Prostate gland (tissue), 2 donors: ENCODE measurements around the gene TTC34. TPM values are rescaled to one million over a fixed set of nuclear protein-coding genes. Genes with fewer than 3 reads are reported as not detected.

Experiments
- DNase-seq: peaks from one replicate; pipeline ENCODE4 v3.0.0-alpha.2; 2019; ENCODE audit warnings: low spot score
- H3K27ac ChIP-seq, 2 donors: fragments of 200-600 bp; sonication (generic); 2 replicates each; pipeline ENCODE4 v1.5.1; 2017 to 2019
- H3K27me3 ChIP-seq: fragments of 200-600 bp; sonication (generic); replicated peaks from 2 replicates; pipeline ENCODE4 v1.5.1; 2019; ENCODE audit not compliant: insufficient read depth
- H3K36me3 ChIP-seq, 2 donors: fragments of 200-600 bp; sonication (generic); 1 replicate in 1 of 2; 2 replicates in 1 of 2; pipeline versions ENCODE4 v1.5.1 to v1.8.1; 2017 to 2019
- H3K4me1 ChIP-seq: fragments of 200-600 bp; sonication (generic); replicated peaks from 2 replicates; pipeline ENCODE4 v1.5.1; 2019
- H3K4me3 ChIP-seq, 2 donors: fragments of 200-600 bp; sonication (generic); 2 replicates each; pipeline ENCODE4 v1.5.1; 2017 to 2019
- H3K9me3 ChIP-seq: fragments of 200-600 bp; sonication (generic); 2 replicates; pipeline ENCODE4 v1.5.1; 2017
- CTCF ChIP-seq, 4 experiments: fragments of 200-600 bp in 2 of 4; fragments of 450-650 bp in 2 of 4; sonication (generic) in 2 of 4; IDR thresholded peaks; 1 replicate in 3 of 4; 2 replicates in 1 of 4; pipeline ENCODE4 v1.5.1; 2016 to 2019; ENCODE audit warnings: antibody characterized with exemption in 4 of 4, mild to moderate bottlenecking in 2 of 4, moderate library complexity in 2 of 4
- POLR2A ChIP-seq: fragments of 450-650 bp; IDR thresholded peaks from one replicate; pipeline ENCODE4 v1.6.1; 2016; ENCODE audit warnings: antibody characterized with exemption, mild to moderate bottlenecking
- POLR2AphosphoS5 ChIP-seq: sonication (generic); formaldehyde crosslinking; IDR thresholded peaks from one replicate; pipeline ENCODE4 v1.6.1; 2017; ENCODE audit warnings: antibody characterized with exemption
- WGBS: methylation state at CpG from one replicate; pipeline ENCODE4 v1.1.5; 2018; 5-methylcytosine and 5-hydroxymethylcytosine counted together
- intact Hi-C: fragments of 100-400 bp; cut with DNase I; formaldehyde crosslinking; loops from one replicate; pipeline ENCODE4 v1.14.2; 2022
- total RNA-seq, 2 donors: library from RNA; depleted of rRNA; stranded (reverse); fragments of >200 nt; gene quantifications; one replicate each; pipeline ENCODE4 v1.1.0, GENCODE V29; 2016

The TTC34 gene
- total RNA-seq, 2 donors from 2014 or later = 0.32 to 1.2 TPM

- H3K4me3 ChIP-seq = no peak overlapping the region
- H3K36me3 ChIP-seq = no peaks in the 10 kb centered on the region
- intact Hi-C loops = no loop called here
- peaks cover 6% of the 10 kb centered on the region for H3K27me3 ChIP-seq
- H3K27ac ChIP-seq = no peak overlapping the region
- no peak for TF ChIP-seq CTCF (IDR thresholded peaks at IDR 0.05)
- TF ChIP-seq POLR2A = no peak
- no peak for TF ChIP-seq POLR2AphosphoS5
- 83% methylated on average over 10 of the region's 10 CpGs for WGBS
- H3K4me1 ChIP-seq = no peaks in the 10 kb centered on the region
- no peaks in the 10 kb centered on the region for H3K9me3 ChIP-seq
- no peak for DNase-seq
These were observed 34.2 kb upstream of the TTC34 start for GRCh38 chr1:2835650-2836159.

GRCh38 chr1:2834741-2835564 is 33.5 kb upstream of the TTC34 start:
- intact Hi-C loops = no loop called here
- Histone ChIP-seq H3K4me3 (no peak overlapping the region), H3K4me1 (no peaks in the 10 kb centered on the region), H3K36me3 (no peaks in the 10 kb centered on the region), H3K9me3 (no peaks in the 10 kb centered on the region), H3K27ac (no peak overlapping the region), H3K27me3 (peaks cover 8% of the 10 kb centered on the region)
- TF ChIP-seq POLR2AphosphoS5 (no peak), CTCF (IDR thresholded peaks at IDR 0.05) (no peak), POLR2A (no peak)
- no peak for DNase-seq
- WGBS = 86% methylated on average over 27 of the region's 27 CpGs

GRCh38 chr1:2834146-2834475 is 32.6 kb upstream of the TTC34 start:
- 71% methylated on average over 15 of the region's 15 CpGs for WGBS
- H3K27ac ChIP-seq = no peak overlapping the region
- no peak for TF ChIP-seq POLR2A
- no peak for TF ChIP-seq CTCF (IDR thresholded peaks at IDR 0.05)
- no peak for TF ChIP-seq POLR2AphosphoS5
- intact Hi-C loops = no loop called here
- H3K36me3 ChIP-seq = no peaks in the 10 kb centered on the region
- no peaks in the 10 kb centered on the region for H3K9me3 ChIP-seq
- no peak overlapping the region for H3K4me3 ChIP-seq
- no peak for DNase-seq
- peaks cover 8% of the 10 kb centered on the region for H3K27me3 ChIP-seq
- H3K4me1 ChIP-seq = no peaks in the 10 kb centered on the region

- Histone ChIP-seq H3K27ac (no peak overlapping the region), H3K9me3 (no peaks in the 10 kb centered on the region), H3K4me3 (no peak overlapping the region), H3K27me3 (peaks cover 8% of the 10 kb centered on the region), H3K4me1 (no peaks in the 10 kb centered on the region), H3K36me3 (no peaks in the 10 kb centered on the region)
- TF ChIP-seq CTCF (IDR thresholded peaks at IDR 0.05) (no peak), POLR2A (no peak), POLR2AphosphoS5 (no peak)
- intact Hi-C loops = no loop called here
- 65% methylated on average over 20 of the region's 20 CpGs for WGBS
- no peak for DNase-seq
These were observed 32.1 kb upstream of the TTC34 start for GRCh38 chr1:2833454-2834145.
